Right lobe of liver (tissue), 4 donors: ENCODE results near the gene RAB26.

ENCODE experiments used
- CTCF ChIP-seq, 4 donors: fragments of 200-600 bp in 3 of 4; fragments of 450-650 bp in 1 of 4; IDR thresholded peaks; one replicate each; pipeline versions ENCODE4 v1.5.1 to v1.8.0; 2016 to 2022; ENCODE audit warnings: antibody characterized with exemption in 4 of 4, mild to moderate bottlenecking in 2 of 4
- POLR2A ChIP-seq: fragments of 450-650 bp; IDR thresholded peaks from one replicate; pipeline ENCODE4 v1.6.1; 2017; ENCODE audit warnings: antibody characterized with exemption, mild to moderate bottlenecking
- donor health status: DM: no; HTN: no; CAD: no.
- donor health status: DM: no; HTN: no; CAD: no.
- donor health status: DM: no; HTN: yes; CAD: no.

- TF ChIP-seq CTCF (IDR thresholded peaks at IDR 0.05), result no peak
- no peak for TF ChIP-seq POLR2A
Observed at GRCh38 chr16:2155977-2156848, 7.8 kb downstream of the RAB26 start.
